Measurements from ENCODE around the gene AKT1.

AKT1 gene

DNA sequence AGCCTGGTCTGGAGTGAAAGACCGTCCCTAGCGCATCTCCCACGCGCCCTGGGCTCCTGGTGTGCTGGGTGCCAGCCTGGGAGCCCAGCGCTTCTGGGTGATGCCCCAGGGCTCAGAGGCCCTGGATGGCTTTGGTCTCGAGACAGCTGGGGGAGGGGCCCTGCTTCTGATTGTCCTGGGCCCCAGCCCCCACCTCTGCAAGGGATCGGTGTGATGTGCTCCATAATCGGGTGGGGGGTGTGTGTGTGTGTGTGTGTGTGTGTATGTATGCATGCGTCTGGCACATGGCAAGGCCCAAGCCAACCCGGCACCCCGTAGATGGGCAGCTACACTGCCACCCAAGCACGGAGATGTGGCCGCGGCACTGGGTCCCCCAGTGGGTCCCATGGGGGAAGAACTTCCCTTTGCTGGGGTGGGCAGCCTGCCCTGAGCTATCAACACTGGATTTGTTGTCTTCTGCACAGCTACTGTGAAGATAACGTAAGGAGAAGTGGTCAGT is 8.4 kb upstream of the AKT1 start:
- CTCF ChIA-PET = interaction anchor here (2.0 kb wide), 1 partner anchor 22 kb away, joined by 7 read pairs; no protein-coding TSS in a partner anchor
- no peak for DNase-seq (ENCODE audit: extremely low spot score)
- no peak for TF ChIP-seq CTCF (IDR thresholded peaks at IDR 0.05; ENCODE audit: control extremely low read depth, extremely low read depth, low read depth, missing control alignments)
- POLR2A ChIA-PET = no interaction called here

GRCh38 chr14:104803280-104803911 is 7.8 kb upstream of the AKT1 start:
- DNase-seq (ENCODE audit: extremely low spot score) = no peak
- ChIA-PET CTCF (interaction anchor here (2.0 kb wide), 1 partner anchor 23 kb away, joined by 7 read pairs; no protein-coding TSS in a partner anchor), POLR2A (no interaction called here)
- no peak for TF ChIP-seq CTCF (IDR thresholded peaks at IDR 0.05; ENCODE audit: control extremely low read depth, extremely low read depth, low read depth, missing control alignments)

- POLR2A ChIA-PET = no interaction called here
- CTCF ChIA-PET = no interaction called here
- DNase-seq (ENCODE audit: extremely low spot score) = no peak
- TF ChIP-seq CTCF (IDR thresholded peaks at IDR 0.05; ENCODE audit: control extremely low read depth, extremely low read depth, low read depth, missing control alignments) = no peak
These were observed 7.0 kb upstream of the AKT1 start for GRCh38 chr14:104802394-104803184.

DNA sequence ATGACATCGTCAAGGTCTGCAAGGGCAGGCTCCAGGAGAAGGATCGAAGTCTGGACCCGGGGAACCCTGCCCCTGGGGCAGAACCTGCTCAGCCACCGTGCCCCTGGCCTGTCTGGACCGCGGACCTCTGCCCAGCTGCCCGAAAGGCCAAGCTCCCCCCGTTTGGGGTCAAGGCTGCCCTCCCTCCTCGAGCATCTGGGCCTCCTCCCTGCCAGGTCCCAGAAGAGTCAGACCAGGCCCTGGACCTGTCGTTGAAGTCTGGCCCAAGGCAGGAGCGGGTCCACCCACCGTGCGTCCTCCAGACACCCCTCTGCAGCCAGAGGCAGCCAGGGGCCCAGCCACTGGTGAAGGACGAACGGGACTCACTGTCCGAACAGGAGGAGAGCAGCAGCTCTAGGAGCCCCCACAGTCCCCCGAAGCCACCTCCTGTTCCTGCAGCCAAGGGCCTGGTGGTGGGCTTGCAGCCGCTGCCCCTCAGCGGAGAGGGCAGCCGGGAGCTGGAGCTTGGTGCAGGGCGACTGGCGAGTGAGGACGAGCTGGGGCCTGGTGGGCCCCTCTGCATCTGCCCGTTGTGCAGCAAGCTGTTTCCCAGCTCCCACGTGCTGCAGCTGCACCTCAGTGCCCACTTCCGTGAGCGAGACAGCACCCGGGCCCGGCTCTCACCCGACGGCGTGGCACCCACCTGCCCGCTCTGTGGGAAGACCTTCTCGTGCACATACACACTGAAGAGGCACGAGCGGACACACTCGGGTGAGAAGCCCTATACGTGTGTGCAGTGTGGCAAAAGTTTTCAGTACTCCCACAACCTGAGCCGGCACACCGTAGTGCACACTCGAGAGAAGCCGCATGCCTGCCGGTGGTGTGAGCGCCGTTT is 6.2 kb upstream of the AKT1 start:
- no peak for TF ChIP-seq CTCF (IDR thresholded peaks at IDR 0.05; ENCODE audit: control extremely low read depth, extremely low read depth, low read depth, missing control alignments)
- DNase-seq (ENCODE audit: extremely low spot score) = no peak
- POLR2A ChIA-PET = no interaction called here

GRCh38 chr14:104800771-104801519 is 5.4 kb upstream of the AKT1 start, which contains the start of gene ZBTB42:
TSS of gene ZBTB42 (plus strand) at chr14:104801101. CDS start at chr14:104801198, 97 bp downstream.
- peak; percentile 72 for DNase-seq (ENCODE audit: extremely low spot score)
- ChIA-PET CTCF (interaction anchor here (1.6 to 1.9 kb wide), 2 partner anchors 25 to 32 kb away, joined by 6 to 7 read pairs; no protein-coding TSS in a partner anchor), POLR2A (no interaction called here)
- no peak for TF ChIP-seq CTCF (IDR thresholded peaks at IDR 0.05; ENCODE audit: control extremely low read depth, extremely low read depth, low read depth, missing control alignments)

More for the DNA sequence above, 6.2 kb upstream of the AKT1 start:
- CTCF ChIA-PET = interaction anchor here (1.6 to 1.9 kb wide), 2 partner anchors 25 to 33 kb away, joined by 6 to 7 read pairs; no protein-coding TSS in a partner anchor

Data from GM10248 (cell line).